ENCODE results near the gene DYSF.
A peak's percentile ranks its signal among the peaks of the same experiment; 100 is the strongest.

DYSF gene

GRCh38 chr2:71505770-71506140 is 52.4 kb downstream of the DYSF start:
- Histone ChIP-seq H3K9ac (ENCODE audit: low read depth, low read length, poor library complexity) (no peak overlapping the region), H3K36me3 (replicated peaks in 1 of 2; ENCODE audit: control insufficient read depth in 2 of 2, insufficient read depth in 2 of 2, low read length in 2 of 2) (no peaks in the 10 kb centered on the region), H3K4me1 (ENCODE audit: control insufficient read depth in 2 of 2, insufficient read depth in 1 of 2, low read depth in 1 of 2, low read length in 2 of 2) (peaks cover 0 to 2% of the 10 kb centered on the region in 2 donors), H4K8ac (ENCODE audit: low read depth, low read length) (no peak overlapping the region), H3K4me3 (ENCODE audit: low read length in 2 of 2) (no peak overlapping the region), H3K4me2 (ENCODE audit: insufficient read depth, low read length, poor library complexity, severe bottlenecking) (no peak overlapping the region), H3K27me3 (ENCODE audit: control insufficient read depth in 3 of 3, insufficient read depth in 3 of 3, low read depth in 1 of 3, low read length in 3 of 3) (no peaks in the 10 kb centered on the region), H3K18ac (ENCODE audit: low read length) (peak overlapping the region; percentile 44), H3K9me3 (replicated peaks in 1 of 2; ENCODE audit: control insufficient read depth in 2 of 2, insufficient read depth in 1 of 2, low read depth in 1 of 2, low read length in 2 of 2) (peaks cover 0 to 3% of the 10 kb centered on the region in 2 donors), H2BK15ac (ENCODE audit: low read length) (no peak overlapping the region), H2AFZ (ENCODE audit: low read length) (no peak overlapping the region), H3K14ac (ENCODE audit: low read length) (no peak overlapping the region), H2BK120ac (ENCODE audit: low read depth, low read length) (peak overlapping the region; percentile 1), H2BK12ac (ENCODE audit: low read length) (no peak overlapping the region), H2BK5ac (ENCODE audit: low read length) (no peak overlapping the region), H2AK5ac (ENCODE audit: low read depth, low read length) (peak overlapping the region; percentile 66), H3K4ac (ENCODE audit: low read length) (no peak overlapping the region), H3K27ac (replicated peaks; ENCODE audit: low read length) (no peak overlapping the region), H4K91ac (ENCODE audit: low read depth, low read length, poor library complexity) (no peak overlapping the region), H3K23ac (ENCODE audit: low read depth, low read length, poor library complexity) (no peak overlapping the region), H3K79me1 (ENCODE audit: low read depth, low read length) (no peaks in the 10 kb centered on the region)
- WGBS, 2 donors (ENCODE audit: extremely low coverage in 2 of 2, insufficient read length in 2 of 2, insufficient replicate concordance in 1 of 2) = no CpG with 5 or more reads among the region's 8 CpGs
- DNase-seq (ENCODE audit: low spot score) = no peak

GRCh38 chr2:71506222-71507153 is 53.1 kb downstream of the DYSF start:
- WGBS, 2 donors (ENCODE audit: extremely low coverage in 2 of 2, insufficient read length in 2 of 2, insufficient replicate concordance in 1 of 2) = no CpG with 5 or more reads among the region's 20 CpGs
- no peak overlapping the region for H2BK15ac ChIP-seq (ENCODE audit: low read length)
- peak overlapping the region; percentile 1 for H2BK120ac ChIP-seq (ENCODE audit: low read depth, low read length)
- H2AFZ ChIP-seq (ENCODE audit: low read length) = no peak overlapping the region
- H3K4me1 ChIP-seq (ENCODE audit: control insufficient read depth in 2 of 2, insufficient read depth in 1 of 2, low read depth in 1 of 2, low read length in 2 of 2) = peaks cover 0 to 2% of the 10 kb centered on the region in 2 donors
- DNase-seq (ENCODE audit: low spot score) = no peak
- no peak overlapping the region for H3K4me3 ChIP-seq (ENCODE audit: low read length in 2 of 2)
- peak overlapping the region; percentile 43 for H2BK12ac ChIP-seq (ENCODE audit: low read length)
- no peak overlapping the region for H3K4me2 ChIP-seq (ENCODE audit: insufficient read depth, low read length, poor library complexity, severe bottlenecking)
- H3K23ac ChIP-seq (ENCODE audit: low read depth, low read length, poor library complexity) = no peak overlapping the region
- peak overlapping the region; percentile 66 for H2AK5ac ChIP-seq (ENCODE audit: low read depth, low read length)
- H3K9me3 ChIP-seq (replicated peaks in 1 of 2; ENCODE audit: control insufficient read depth in 2 of 2, insufficient read depth in 1 of 2, low read depth in 1 of 2, low read length in 2 of 2) = peaks cover 0 to 3% of the 10 kb centered on the region in 2 donors
- H4K91ac ChIP-seq (ENCODE audit: low read depth, low read length, poor library complexity) = no peak overlapping the region
- no peaks in the 10 kb centered on the region for H3K27me3 ChIP-seq (ENCODE audit: control insufficient read depth in 3 of 3, insufficient read depth in 3 of 3, low read depth in 1 of 3, low read length in 3 of 3)
- no peak overlapping the region for H3K4ac ChIP-seq (ENCODE audit: low read length)
- no peak overlapping the region for H2BK5ac ChIP-seq (ENCODE audit: low read length)
- H3K27ac ChIP-seq (replicated peaks; ENCODE audit: low read length) = no peak overlapping the region
- no peak overlapping the region for H3K14ac ChIP-seq (ENCODE audit: low read length)
- no peak overlapping the region for H3K9ac ChIP-seq (ENCODE audit: low read depth, low read length, poor library complexity)
- H3K36me3 ChIP-seq (replicated peaks in 1 of 2; ENCODE audit: control insufficient read depth in 2 of 2, insufficient read depth in 2 of 2, low read length in 2 of 2) = no peaks in the 10 kb centered on the region
- H3K18ac ChIP-seq (ENCODE audit: low read length) = peak overlapping the region; percentile 7
- no peaks in the 10 kb centered on the region for H3K79me1 ChIP-seq (ENCODE audit: low read depth, low read length)
- H4K8ac ChIP-seq (ENCODE audit: low read depth, low read length) = no peak overlapping the region

GRCh38 chr2:71507476-71507875 is 54.1 kb downstream of the DYSF start:
- Histone ChIP-seq H3K14ac (ENCODE audit: low read length) (no peak overlapping the region), H3K4ac (ENCODE audit: low read length) (no peak overlapping the region), H4K91ac (ENCODE audit: low read depth, low read length, poor library complexity) (no peak overlapping the region)

GRCh38 chr2:71510196-71510807 is 56.9 kb downstream of the DYSF start:
- H3K36me3 ChIP-seq (replicated peaks in 1 of 2; ENCODE audit: control insufficient read depth in 2 of 2, insufficient read depth in 2 of 2, low read length in 2 of 2) = no peaks in the 10 kb centered on the region
- no peak overlapping the region for H3K14ac ChIP-seq (ENCODE audit: low read length)
- H3K4me1 ChIP-seq (ENCODE audit: control insufficient read depth in 2 of 2, insufficient read depth in 1 of 2, low read depth in 1 of 2, low read length in 2 of 2) = no peaks in the 10 kb centered on the region
- no peak overlapping the region for H4K91ac ChIP-seq (ENCODE audit: low read depth, low read length, poor library complexity)
- WGBS, 2 donors (ENCODE audit: extremely low coverage in 2 of 2, insufficient read length in 2 of 2, insufficient replicate concordance in 1 of 2) = no CpG with 5 or more reads among the region's 6 CpGs
- H2BK15ac ChIP-seq (ENCODE audit: low read length) = no peak overlapping the region
- no peak overlapping the region for H3K18ac ChIP-seq (ENCODE audit: low read length)
- no peak overlapping the region for H3K4me2 ChIP-seq (ENCODE audit: insufficient read depth, low read length, poor library complexity, severe bottlenecking)
- H3K9ac ChIP-seq (ENCODE audit: low read depth, low read length, poor library complexity) = no peak overlapping the region
- peaks cover 0 to 2% (median 0%) of the 10 kb centered on the region in 3 experiments for H3K27me3 ChIP-seq (ENCODE audit: control insufficient read depth in 3 of 3, insufficient read depth in 3 of 3, low read depth in 1 of 3, low read length in 3 of 3)
- no peak overlapping the region for H2AK5ac ChIP-seq (ENCODE audit: low read depth, low read length)
- no peak overlapping the region for H3K4me3 ChIP-seq (ENCODE audit: low read length in 2 of 2)
- H4K8ac ChIP-seq (ENCODE audit: low read depth, low read length) = no peak overlapping the region
- no peak overlapping the region for H2BK12ac ChIP-seq (ENCODE audit: low read length)
- H2BK120ac ChIP-seq (ENCODE audit: low read depth, low read length) = no peak overlapping the region
- H2BK5ac ChIP-seq (ENCODE audit: low read length) = no peak overlapping the region
- H3K27ac ChIP-seq (replicated peaks; ENCODE audit: low read length) = no peak overlapping the region
- H3K23ac ChIP-seq (ENCODE audit: low read depth, low read length, poor library complexity) = no peak overlapping the region
- H3K79me1 ChIP-seq (ENCODE audit: low read depth, low read length) = no peaks in the 10 kb centered on the region
- peak; percentile 62 for DNase-seq (ENCODE audit: low spot score)
- H3K9me3 ChIP-seq (replicated peaks in 1 of 2; ENCODE audit: control insufficient read depth in 2 of 2, insufficient read depth in 1 of 2, low read depth in 1 of 2, low read length in 2 of 2) = peaks cover 0 to 3% of the 10 kb centered on the region in 2 donors
- H3K4ac ChIP-seq (ENCODE audit: low read length) = no peak overlapping the region
- H2AFZ ChIP-seq (ENCODE audit: low read length) = no peak overlapping the region

More at GRCh38 chr2:71507476-71507875, 54.1 kb downstream of the DYSF start:
- Histone ChIP-seq H2AFZ (ENCODE audit: low read length) (no peak overlapping the region), H3K9me3 (replicated peaks in 1 of 2; ENCODE audit: control insufficient read depth in 2 of 2, insufficient read depth in 1 of 2, low read depth in 1 of 2, low read length in 2 of 2) (peaks cover 0 to 3% of the 10 kb centered on the region in 2 donors), H3K27ac (replicated peaks; ENCODE audit: low read length) (no peak overlapping the region), H2AK5ac (ENCODE audit: low read depth, low read length) (no peak overlapping the region), H3K27me3 (ENCODE audit: control insufficient read depth in 3 of 3, insufficient read depth in 3 of 3, low read depth in 1 of 3, low read length in 3 of 3) (no peaks in the 10 kb centered on the region), H3K4me3 (ENCODE audit: low read length in 2 of 2) (no peak overlapping the region), H3K4me1 (ENCODE audit: control insufficient read depth in 2 of 2, insufficient read depth in 1 of 2, low read depth in 1 of 2, low read length in 2 of 2) (peaks cover 0 to 2% of the 10 kb centered on the region in 2 donors), H3K23ac (ENCODE audit: low read depth, low read length, poor library complexity) (no peak overlapping the region), H2BK12ac (ENCODE audit: low read length) (no peak overlapping the region), H3K18ac (ENCODE audit: low read length) (no peak overlapping the region), H2BK120ac (ENCODE audit: low read depth, low read length) (no peak overlapping the region), H2BK15ac (ENCODE audit: low read length) (no peak overlapping the region), H3K36me3 (replicated peaks in 1 of 2; ENCODE audit: control insufficient read depth in 2 of 2, insufficient read depth in 2 of 2, low read length in 2 of 2) (no peaks in the 10 kb centered on the region), H4K8ac (ENCODE audit: low read depth, low read length) (no peak overlapping the region), H3K9ac (ENCODE audit: low read depth, low read length, poor library complexity) (peak overlapping the region; percentile 13), H3K4me2 (ENCODE audit: insufficient read depth, low read length, poor library complexity, severe bottlenecking) (no peak overlapping the region), H3K79me1 (ENCODE audit: low read depth, low read length) (no peaks in the 10 kb centered on the region), H2BK5ac (ENCODE audit: low read length) (no peak overlapping the region)
- no CpG with 5 or more reads among the region's 8 CpGs for WGBS, 2 donors (ENCODE audit: extremely low coverage in 2 of 2, insufficient read length in 2 of 2, insufficient replicate concordance in 1 of 2)
- DNase-seq (ENCODE audit: low spot score) = no peak
